Parathyroid adenoma (tissue), 2 donors: ENCODE measurements around the gene KNDC1.

Source experiments
- H2AFZ ChIP-seq: fragments of 300-600 bp; sonication (generic); one replicate; pipeline ENCODE4 v1.7.0; 2017; ENCODE audit warnings: antibody characterized with exemption, mild to moderate bottlenecking
- H3K27ac ChIP-seq: fragments of 300-600 bp; sonication (generic); one replicate; pipeline ENCODE4 v1.7.0; 2017
- H3K27me3 ChIP-seq: fragments of 300-600 bp; sonication (generic); one replicate; pipeline ENCODE4 v1.7.0; 2017; ENCODE audit warnings: low read length; ENCODE audit not compliant: control insufficient read depth, insufficient read depth
- H3K36me3 ChIP-seq: fragments of 300-600 bp; sonication (generic); one replicate; pipeline ENCODE4 v1.7.0; 2017; ENCODE audit warnings: low read length; ENCODE audit not compliant: control insufficient read depth, insufficient read depth
- H3K4me1 ChIP-seq: fragments of 300-600 bp; sonication (generic); one replicate; pipeline ENCODE4 v1.7.0; 2017; ENCODE audit warnings: control low read depth
- H3K4me2 ChIP-seq: fragments of 300-600 bp; sonication (generic); one replicate; pipeline ENCODE4 v1.7.0; 2017; ENCODE audit warnings: low read length
- H3K4me3 ChIP-seq: fragments of 300-600 bp; sonication (generic); one replicate; pipeline ENCODE4 v1.7.0; 2017; ENCODE audit warnings: low read depth, low read length
- H3K79me2 ChIP-seq: fragments of 300-600 bp; sonication (generic); one replicate; pipeline ENCODE4 v1.7.0; 2017; ENCODE audit warnings: control low read depth
- H3K9ac ChIP-seq: fragments of 300-600 bp; sonication (generic); one replicate; pipeline ENCODE4 v1.7.0; 2017; ENCODE audit warnings: mild to moderate bottlenecking
- H3K9me3 ChIP-seq: fragments of 300-600 bp; sonication (generic); one replicate; pipeline ENCODE4 v1.7.0; 2017; ENCODE audit warnings: low read length; ENCODE audit not compliant: control insufficient read depth
- TF ChIP-seq, protein P1 (sequence below): fragments of 300-600 bp; sonication (generic); IDR thresholded peaks from one replicate; pipeline ENCODE4 v1.7.0; 2017; ENCODE audit warnings: antibody characterized with exemption, mild to moderate bottlenecking
- donor health status: primary hyperparathyroidism.

The KNDC1 gene

DNA sequence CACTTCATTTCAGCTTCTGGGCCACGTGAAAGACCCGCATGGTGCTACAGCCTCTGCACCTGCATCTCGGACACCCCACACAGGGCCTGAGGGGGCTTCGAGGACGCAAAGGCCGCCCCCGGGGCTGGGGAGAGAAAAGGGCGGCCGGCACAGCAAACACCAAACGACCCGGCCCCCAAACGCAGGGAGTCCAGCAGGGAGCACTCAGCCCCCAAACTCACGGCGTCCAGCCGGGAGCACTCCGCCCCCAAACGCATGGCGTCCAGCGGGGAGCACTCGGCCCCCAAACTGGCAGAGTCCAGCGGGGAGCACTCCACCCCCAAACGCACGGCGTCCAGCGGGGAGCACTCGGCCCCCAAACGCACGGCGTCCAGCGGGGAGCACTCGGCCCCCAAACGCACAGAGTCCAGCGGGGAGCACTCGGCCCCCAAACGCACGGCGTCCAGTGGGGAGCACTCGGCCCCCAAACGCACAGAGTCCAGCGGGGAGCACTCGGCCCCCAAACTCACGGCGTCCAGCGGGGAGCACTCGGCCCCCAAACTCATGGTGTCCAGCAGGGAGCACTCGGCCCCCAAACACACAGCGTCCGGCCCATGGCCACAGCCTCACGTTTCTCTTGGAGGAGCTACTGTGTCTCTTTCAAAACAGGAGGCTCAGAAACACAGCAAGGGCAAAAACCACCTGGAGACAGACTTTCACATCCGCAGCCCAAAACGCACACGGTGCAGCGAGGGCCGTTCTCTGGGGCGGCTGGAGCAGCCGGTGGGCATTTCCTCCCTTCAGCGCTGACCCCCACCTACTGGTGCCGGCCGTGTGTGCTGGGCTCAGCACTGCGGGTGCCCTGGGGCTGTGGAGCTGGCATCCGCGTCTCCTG is 43.0 kb downstream of the KNDC1 start:
- H3K4me3 ChIP-seq, result no peak overlapping the region
- H3K79me2 ChIP-seq, result no peaks in the 10 kb centered on the region
- TF ChIP-seq, protein P1, sequence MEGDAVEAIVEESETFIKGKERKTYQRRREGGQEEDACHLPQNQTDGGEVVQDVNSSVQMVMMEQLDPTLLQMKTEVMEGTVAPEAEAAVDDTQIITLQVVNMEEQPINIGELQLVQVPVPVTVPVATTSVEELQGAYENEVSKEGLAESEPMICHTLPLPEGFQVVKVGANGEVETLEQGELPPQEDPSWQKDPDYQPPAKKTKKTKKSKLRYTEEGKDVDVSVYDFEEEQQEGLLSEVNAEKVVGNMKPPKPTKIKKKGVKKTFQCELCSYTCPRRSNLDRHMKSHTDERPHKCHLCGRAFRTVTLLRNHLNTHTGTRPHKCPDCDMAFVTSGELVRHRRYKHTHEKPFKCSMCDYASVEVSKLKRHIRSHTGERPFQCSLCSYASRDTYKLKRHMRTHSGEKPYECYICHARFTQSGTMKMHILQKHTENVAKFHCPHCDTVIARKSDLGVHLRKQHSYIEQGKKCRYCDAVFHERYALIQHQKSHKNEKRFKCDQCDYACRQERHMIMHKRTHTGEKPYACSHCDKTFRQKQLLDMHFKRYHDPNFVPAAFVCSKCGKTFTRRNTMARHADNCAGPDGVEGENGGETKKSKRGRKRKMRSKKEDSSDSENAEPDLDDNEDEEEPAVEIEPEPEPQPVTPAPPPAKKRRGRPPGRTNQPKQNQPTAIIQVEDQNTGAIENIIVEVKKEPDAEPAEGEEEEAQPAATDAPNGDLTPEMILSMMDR, result no peak
- no peak overlapping the region for H3K4me2 ChIP-seq
- no peak overlapping the region for H3K9ac ChIP-seq
- H3K27ac ChIP-seq, result no peak overlapping the region
- H3K9me3 ChIP-seq, result no peaks in the 10 kb centered on the region
- H3K4me1 ChIP-seq, result no peaks in the 10 kb centered on the region
- no peaks in the 10 kb centered on the region for H3K36me3 ChIP-seq
- H2AFZ ChIP-seq, result no peak overlapping the region
- no peaks in the 10 kb centered on the region for H3K27me3 ChIP-seq

DNA sequence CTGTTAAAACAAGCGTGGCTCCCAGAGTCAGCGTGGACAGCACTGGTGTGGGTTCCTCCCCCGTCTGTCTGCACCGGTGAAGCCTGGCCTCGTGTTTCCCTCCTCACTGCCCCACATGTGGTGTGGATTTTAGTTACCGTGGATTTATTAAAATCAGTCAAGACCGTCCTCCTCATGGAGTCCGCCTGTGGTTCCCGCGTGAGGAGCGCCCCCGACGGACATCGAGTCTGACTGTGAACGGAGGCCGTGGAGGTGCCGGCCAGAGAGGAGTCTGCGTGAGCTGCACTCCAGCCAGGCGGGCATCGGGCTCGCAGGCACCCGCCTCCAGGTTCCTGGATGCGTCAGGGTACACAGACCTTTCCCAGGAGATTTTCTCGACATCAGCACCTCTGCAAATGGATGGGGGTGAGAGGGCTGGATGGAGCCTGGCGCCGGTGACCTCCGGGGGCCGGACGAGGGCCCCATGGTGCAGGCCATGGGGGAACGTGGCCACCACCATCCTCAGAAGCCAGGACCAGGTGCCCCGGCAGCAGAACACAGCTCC is 43.7 kb downstream of the KNDC1 start:
- H3K27ac ChIP-seq, result no peak overlapping the region
- H3K4me2 ChIP-seq, result no peak overlapping the region
- H3K4me3 ChIP-seq, result no peak overlapping the region
- TF ChIP-seq, protein P1, result no peak
- H3K27me3 ChIP-seq, result no peaks in the 10 kb centered on the region
- no peaks in the 10 kb centered on the region for H3K36me3 ChIP-seq
- no peaks in the 10 kb centered on the region for H3K9me3 ChIP-seq
- no peak overlapping the region for H2AFZ ChIP-seq
- H3K4me1 ChIP-seq, result no peaks in the 10 kb centered on the region
- no peak overlapping the region for H3K9ac ChIP-seq
- H3K79me2 ChIP-seq, result no peaks in the 10 kb centered on the region

DNA sequence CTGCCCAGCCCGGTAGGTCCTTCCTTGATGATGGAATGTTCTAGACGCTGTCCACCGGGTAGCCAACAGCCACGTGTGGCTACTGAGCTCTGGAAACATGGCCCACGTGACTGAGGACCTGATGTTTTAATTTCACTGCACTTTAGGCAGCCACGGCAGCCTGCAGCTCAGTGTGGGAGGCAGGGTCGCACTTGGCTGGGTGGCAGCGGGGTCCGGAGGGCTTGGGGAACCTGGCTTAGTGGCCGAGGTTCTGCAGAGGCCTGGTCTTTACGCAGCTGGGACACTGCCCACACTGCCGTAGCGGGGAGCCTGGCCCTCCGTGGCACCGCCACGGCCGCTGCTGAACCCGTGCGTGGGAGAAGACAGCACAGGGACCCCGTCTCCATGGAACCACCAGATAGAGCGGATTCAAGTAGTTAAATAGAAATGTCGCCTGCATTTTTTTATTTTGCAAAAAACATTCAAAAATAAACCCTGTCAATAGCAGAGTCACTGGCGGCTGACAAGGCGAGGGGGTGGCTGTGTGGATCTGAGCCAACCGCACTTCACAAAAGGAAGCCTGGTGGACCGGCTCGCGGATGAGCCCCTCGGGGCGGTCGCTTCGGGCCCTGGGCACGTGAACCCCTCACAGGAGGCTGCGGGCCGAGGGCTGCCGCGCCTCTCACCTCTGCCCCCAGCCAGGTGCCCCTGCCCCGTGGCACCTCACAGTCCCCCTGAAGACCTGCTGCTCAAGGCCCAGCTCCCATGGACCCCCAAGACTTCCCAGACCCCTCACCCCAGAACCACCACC is 44.4 kb downstream of the KNDC1 start:
- Histone ChIP-seq H3K79me2 (no peaks in the 10 kb centered on the region), H3K4me3 (no peak overlapping the region), H3K27ac (no peak overlapping the region), H3K27me3 (no peaks in the 10 kb centered on the region), H3K4me1 (no peaks in the 10 kb centered on the region), H3K9ac (no peak overlapping the region), H2AFZ (no peak overlapping the region), H3K4me2 (no peak overlapping the region), H3K9me3 (no peaks in the 10 kb centered on the region), H3K36me3 (no peaks in the 10 kb centered on the region)
- TF ChIP-seq, protein P1, result no peak

DNA sequence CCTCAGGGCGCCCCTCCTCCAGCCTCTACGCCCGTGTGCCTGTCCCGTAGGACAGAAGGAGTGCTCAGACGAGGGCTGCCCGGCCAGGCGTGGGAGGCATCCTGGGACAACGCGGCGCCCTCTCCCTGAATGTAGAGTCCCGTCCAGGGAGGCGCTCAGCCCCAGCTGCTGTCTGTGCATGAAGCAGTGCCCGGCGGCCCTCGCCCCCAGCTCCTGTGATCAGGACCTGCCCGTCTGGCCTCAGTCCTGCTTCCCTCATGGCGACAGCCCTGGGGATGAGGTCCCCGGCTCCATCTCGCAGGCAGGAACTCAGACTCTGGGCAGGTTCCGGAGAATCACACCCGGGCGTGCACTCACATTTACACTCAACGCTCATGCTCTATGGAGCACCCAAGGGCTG is 45.1 kb downstream of the KNDC1 start:
- H3K4me1 ChIP-seq, result no peaks in the 10 kb centered on the region
- no peak overlapping the region for H3K9ac ChIP-seq
- no peaks in the 10 kb centered on the region for H3K9me3 ChIP-seq
- H3K4me2 ChIP-seq, result no peak overlapping the region
- no peak overlapping the region for H3K4me3 ChIP-seq
- H2AFZ ChIP-seq, result no peak overlapping the region
- H3K79me2 ChIP-seq, result no peaks in the 10 kb centered on the region
- no peaks in the 10 kb centered on the region for H3K27me3 ChIP-seq
- no peaks in the 10 kb centered on the region for H3K36me3 ChIP-seq
- H3K27ac ChIP-seq, result no peak overlapping the region
- TF ChIP-seq, protein P1, result no peak
